RCC 7860 (cell line): ENCODE measurements around the gene UGT2B17.
"Not testable (repeated sequence)": the region's sequence is repeated elsewhere in the genome, so short reads cannot be mapped to it uniquely, and the experiment has no call there.

Experiments
- DNase-seq: peaks from one replicate; pipeline ENCODE4 v3.0.0-alpha.2; 2015; ENCODE audit warnings: low spot score
- FAIRE-seq: peaks from 2 replicates; lab custom pipeline; 2012; peaks lifted over from hg19 to GRCh38; lab: Jason Lieb, UNC

UGT2B17 gene

GRCh38 chr4:68569466-68570121, 6.5 kb downstream of the UGT2B17 start:
- DNase-seq (no peak), FAIRE-seq (no peak)

- DNase-seq, FAIRE-seq: not testable (repeated sequence)
Measured at GRCh38 chr4:68569036-68569435, 7.1 kb downstream of the UGT2B17 start.

GRCh38 chr4:68568535-68568934, 7.6 kb downstream of the UGT2B17 start:
- FAIRE-seq, DNase-seq: not testable (repeated sequence)

- not testable (repeated sequence) for DNase-seq, FAIRE-seq
Measured at GRCh38 chr4:68566364-68566763, 9.8 kb downstream of the UGT2B17 start.

GRCh38 chr4:68565082-68565481, 11.0 kb downstream of the UGT2B17 start:
- not testable (repeated sequence) for FAIRE-seq, DNase-seq

- peak; percentile 64 for FAIRE-seq
Measured at GRCh38 chr4:68560364-68561070, 15.6 kb downstream of the UGT2B17 start.

GRCh38 chr4:68553830-68554229, 22.3 kb downstream of the UGT2B17 start:
- DNase-seq, FAIRE-seq: not testable (repeated sequence)

More at GRCh38 chr4:68560364-68561070, 15.6 kb downstream of the UGT2B17 start:
- DNase-seq = not testable (repeated sequence)

GRCh38 chr4:68552818-68553811, 23.0 kb downstream of the UGT2B17 start:
- DNase-seq, FAIRE-seq: not testable (repeated sequence)

- not testable (repeated sequence) for DNase-seq, FAIRE-seq
Measured at GRCh38 chr4:68542742-68543141, 33.4 kb downstream of the UGT2B17 start.

- no peak for FAIRE-seq
- no peak for DNase-seq
Measured at GRCh38 chr4:68536375-68536774, 39.7 kb downstream of the UGT2B17 start.

- FAIRE-seq = no peak
- DNase-seq = no peak
Measured at GRCh38 chr4:68535974-68536373, 40.1 kb downstream of the UGT2B17 start.

GRCh38 chr4:68522232-68522631, 53.9 kb downstream of the UGT2B17 start:
- DNase-seq, FAIRE-seq: not testable (repeated sequence)

GRCh38 chr4:68520985-68521384, 55.1 kb downstream of the UGT2B17 start:
- FAIRE-seq (no peak), DNase-seq (no peak)

- no peak for FAIRE-seq
- no peak for DNase-seq
Measured at GRCh38 chr4:68518889-68519288, 57.2 kb downstream of the UGT2B17 start.

- not testable (repeated sequence) for FAIRE-seq, DNase-seq
Measured at GRCh38 chr4:68505452-68505851, 70.7 kb downstream of the UGT2B17 start.

- not testable (repeated sequence) for DNase-seq, FAIRE-seq
Measured at GRCh38 chr4:68504836-68505235, 71.3 kb downstream of the UGT2B17 start.

GRCh38 chr4:68503462-68503861, 72.7 kb downstream of the UGT2B17 start:
- not testable (repeated sequence) for DNase-seq, FAIRE-seq

GRCh38 chr4:68499021-68499420, 77.1 kb downstream of the UGT2B17 start:
- DNase-seq = no peak
- FAIRE-seq = no peak

- FAIRE-seq = peak; percentile 85
- DNase-seq = peak; percentile 68
Measured at GRCh38 chr4:68498413-68499007, 77.6 kb downstream of the UGT2B17 start.

GRCh38 chr4:68494688-68495087, 81.4 kb downstream of the UGT2B17 start:
- no peak for DNase-seq
- no peak for FAIRE-seq
